ENCODE measurements around the gene COG2. TPM values are rescaled to one million over a fixed set of nuclear protein-coding genes. Genes with fewer than 3 reads are reported as not detected.

Gene COG2
- polyA plus RNA-seq, 1 donor = 21.2 TPM

DNA sequence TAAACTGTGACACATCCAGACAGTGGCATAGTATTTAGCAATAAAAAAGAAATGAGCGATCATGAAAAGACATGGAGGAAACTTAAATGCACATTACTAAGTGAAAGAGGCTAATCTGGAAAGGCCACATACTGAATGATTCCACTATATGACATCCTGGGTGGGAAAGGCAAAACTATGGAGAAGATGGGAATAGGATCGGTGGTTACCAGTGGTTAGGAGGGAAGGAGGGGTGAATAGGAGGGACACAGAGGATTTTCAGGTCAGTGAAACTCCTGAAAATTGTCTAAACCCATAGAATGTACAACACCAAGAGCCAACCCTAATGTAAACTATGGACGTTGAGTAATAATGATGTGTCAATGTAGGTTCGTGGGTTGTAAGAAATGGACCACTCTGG, 57.9 kb downstream of the COG2 start:
- DNase-seq (ENCODE audit: low read depth) = no peak

DNA sequence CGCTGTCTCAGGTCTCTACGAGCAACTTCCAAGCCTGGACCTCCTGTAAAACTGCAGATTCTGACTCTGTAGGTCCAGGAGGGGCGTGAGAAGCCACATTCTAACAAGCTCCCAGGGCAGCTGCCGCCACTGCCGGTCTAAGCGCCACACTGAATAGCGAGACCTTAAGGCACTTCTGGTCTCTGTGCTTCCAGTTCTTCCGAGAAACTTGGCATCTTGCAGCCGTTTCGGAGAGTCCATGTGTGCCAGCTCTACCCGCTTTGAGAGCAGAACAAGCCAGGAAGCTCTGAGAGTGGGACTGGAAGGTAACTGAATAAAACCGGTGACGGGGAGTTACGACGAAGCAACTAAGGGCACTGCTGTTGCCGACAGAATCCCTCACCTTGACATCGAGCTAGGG, 59.2 kb downstream of the COG2 start:
- DNase-seq (ENCODE audit: low read depth) = no peak

DNA sequence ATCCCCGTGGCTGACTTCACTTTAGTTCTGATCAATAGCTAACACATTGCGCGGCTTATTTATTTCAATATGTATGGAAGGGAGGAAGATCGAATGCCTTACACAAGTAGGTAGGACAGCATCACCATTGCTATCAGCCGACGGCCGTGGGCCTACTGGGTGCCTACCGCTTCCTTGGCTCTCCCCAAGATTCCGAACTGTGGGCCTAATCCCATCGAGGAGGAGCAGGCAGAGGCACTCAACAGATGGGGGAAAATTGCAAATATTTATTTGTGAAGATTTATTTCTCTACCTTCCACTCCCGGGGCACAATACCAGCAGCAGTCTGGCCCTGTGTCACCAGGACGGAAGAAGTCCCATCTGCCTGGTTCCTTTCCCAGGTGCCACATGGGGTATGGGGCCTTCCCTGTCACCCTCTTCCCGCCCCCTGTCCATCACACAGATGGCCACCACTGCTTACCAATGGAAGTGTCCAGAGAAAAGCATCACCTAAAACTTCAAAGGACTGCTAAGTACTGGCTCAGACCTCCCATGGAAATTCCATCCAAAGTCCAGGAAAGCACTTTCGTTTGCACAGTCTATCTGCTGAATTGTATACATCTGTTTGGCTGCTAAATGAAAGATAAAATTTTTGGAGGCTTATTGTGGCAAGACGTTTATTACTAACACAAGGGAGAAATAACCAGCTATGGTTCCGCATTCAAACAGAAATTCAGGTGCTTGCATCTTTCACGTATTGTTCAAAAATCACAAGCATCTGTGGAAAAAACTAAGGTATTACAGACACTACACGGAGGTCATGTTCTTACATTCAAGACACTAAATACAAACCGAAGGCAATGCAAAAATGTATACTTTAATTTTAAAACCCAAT, 59.9 kb downstream of the COG2 start:
- no peak for DNase-seq (ENCODE audit: low read depth)

DNA sequence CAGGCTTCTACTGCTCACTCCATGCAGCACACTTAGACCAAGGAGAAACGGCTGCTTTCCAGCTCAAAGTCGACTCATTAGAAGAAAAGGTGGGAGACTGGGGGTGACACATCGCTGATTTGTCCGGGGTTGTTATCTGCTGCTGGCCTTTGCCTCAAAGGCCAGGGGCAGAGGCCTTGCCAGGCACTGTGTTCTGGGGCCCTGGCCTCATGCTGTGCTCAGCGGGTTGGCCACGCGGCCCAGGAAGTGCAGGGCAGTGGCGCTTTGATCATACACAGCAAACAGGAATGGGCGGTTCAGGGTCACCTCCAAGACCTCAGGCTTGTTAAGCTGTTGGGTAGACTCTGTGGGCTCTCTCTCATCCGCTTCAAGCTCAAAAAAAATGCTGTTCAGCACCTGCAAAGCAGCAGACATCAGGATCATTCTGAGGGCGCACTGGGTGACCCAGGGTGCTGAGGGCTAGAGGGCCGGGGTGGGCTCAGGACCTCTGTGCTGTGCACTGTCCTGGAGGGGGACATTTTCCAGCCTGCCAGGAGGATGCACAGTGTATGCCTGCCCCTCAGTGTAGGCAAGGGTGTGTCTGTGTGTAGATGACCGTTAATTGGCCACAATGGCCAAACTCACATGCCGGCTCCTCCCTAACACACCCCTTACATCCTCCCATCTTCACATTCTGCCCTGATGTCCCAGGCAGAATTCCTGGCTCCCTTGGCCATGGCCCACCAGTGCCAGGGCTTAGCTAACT, 60.8 kb downstream of the COG2 start:
- DNase-seq (ENCODE audit: low read depth) = no peak

DNA sequence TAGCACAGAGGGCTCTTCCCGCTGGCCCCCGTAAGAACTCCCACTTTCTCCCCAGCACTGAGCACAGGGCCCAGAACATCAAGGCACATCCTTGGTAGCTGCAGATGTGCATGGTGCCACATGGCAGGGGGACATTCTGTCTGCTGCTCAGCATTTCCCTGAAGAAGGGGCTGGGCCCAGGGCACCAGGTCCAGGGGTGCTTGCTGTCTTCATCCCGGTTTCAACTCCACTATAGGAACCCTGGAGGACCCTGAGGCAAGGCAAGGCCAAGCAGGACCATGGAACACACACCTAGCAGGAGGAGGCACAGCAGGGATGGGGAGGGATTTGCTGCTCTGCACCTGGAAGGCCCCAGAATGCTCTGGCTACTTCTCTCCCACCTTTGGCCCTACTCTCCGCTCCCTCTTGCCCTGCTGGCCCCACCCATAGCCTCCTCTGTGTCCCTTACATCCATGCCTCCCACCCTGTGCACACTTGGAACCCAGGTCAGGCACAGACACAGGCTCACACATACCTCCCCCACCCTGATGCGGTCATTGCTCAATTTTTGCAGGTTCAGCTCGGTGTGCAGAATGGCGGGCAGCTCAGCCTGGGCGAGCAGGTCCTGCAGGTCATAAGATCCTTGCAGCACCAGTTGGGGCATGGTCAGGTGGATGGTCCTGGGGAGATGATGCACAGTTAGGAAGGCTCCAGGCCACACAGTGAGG, 61.6 kb downstream of the COG2 start:
- DNase-seq (ENCODE audit: low read depth) = no peak

DNA sequence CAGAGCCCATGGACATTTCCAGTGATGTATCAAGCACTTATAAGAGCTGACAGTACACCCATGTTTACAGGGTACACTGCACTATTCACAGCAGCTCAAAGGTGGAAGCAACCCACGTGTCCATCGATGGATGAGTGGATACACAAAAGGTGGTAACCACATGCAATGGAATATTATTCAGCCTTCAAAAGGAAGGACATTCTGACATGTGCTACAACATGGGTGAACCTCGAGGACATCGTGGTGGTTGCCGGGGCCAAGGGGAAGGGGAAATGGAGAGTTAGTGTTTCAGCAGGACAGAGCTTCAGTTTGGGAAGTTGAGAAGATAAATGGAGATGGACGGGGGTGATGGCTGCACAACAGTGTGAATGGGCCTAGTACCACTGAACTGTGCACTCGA, 62.5 kb downstream of the COG2 start:
- DNase-seq (ENCODE audit: low read depth) = no peak

DNA sequence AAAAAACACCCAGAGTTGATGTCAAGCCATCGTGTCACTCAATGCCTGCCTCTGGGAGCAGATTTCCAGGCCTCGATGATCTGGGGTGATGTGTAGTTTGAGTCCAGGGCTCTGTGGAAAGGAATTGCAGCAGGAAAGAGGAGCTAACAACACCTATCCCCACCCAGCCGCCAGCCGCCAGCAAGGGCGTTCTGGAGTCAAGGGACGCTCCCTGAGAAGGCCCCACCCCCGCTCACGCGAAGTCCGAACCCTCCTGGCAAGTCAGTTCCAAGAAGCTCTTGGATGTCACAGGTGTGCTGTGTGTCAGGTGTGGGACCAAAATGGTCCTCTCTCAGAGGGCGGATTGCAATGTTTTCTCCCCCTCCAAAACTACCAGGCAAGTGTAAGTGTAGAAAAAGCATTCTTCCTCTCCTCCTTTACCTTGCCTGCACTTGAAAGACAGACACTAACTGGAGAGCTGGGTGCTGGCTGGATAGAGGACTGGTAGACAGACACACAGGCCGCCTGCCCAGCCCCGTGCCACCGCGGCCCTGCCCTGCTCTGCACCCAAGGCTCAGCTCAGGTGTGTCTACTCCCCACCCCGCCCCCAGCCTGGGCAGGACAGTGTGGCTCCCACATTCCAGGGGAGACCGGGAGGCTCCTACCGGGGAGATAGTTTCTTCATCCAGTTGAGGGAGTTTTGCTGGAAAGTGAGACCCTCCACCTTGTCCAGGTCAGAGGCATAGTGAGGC, 63.2 kb downstream of the COG2 start:
- no peak for DNase-seq (ENCODE audit: low read depth)

DNA sequence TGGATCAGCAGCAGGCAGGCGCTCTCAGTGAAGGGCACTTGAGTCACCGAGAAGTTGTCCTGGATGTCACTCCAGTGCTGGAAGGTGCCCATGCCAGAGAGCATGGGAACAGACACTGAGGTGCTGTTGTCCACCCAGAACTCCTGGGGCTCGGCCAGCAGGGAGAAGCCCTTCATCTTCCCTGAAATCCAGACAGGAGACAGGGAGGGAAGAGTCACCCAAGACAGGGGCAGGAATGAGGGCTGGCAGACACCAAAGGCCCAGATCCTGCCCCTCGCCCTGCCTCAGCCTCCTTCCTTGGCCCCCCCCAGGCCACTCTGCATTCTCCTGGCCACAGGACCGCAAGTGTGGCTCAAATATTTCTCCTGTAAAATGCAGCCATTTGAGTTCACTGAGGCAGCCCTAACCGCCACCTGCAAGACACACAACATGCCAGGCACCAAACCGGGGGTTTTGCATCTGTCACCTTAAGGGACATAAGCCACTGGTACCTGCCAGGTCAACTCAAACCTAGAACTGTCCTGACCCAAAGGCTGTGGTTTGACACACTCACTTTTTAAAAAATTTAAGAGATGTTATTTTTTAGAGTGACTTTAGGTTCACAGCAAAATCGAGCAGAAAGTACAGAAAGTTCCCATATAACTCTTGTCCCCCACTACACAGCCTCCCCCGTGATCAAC, 63.9 kb downstream of the COG2 start:
- DNase-seq (ENCODE audit: low read depth) = no peak

DNA sequence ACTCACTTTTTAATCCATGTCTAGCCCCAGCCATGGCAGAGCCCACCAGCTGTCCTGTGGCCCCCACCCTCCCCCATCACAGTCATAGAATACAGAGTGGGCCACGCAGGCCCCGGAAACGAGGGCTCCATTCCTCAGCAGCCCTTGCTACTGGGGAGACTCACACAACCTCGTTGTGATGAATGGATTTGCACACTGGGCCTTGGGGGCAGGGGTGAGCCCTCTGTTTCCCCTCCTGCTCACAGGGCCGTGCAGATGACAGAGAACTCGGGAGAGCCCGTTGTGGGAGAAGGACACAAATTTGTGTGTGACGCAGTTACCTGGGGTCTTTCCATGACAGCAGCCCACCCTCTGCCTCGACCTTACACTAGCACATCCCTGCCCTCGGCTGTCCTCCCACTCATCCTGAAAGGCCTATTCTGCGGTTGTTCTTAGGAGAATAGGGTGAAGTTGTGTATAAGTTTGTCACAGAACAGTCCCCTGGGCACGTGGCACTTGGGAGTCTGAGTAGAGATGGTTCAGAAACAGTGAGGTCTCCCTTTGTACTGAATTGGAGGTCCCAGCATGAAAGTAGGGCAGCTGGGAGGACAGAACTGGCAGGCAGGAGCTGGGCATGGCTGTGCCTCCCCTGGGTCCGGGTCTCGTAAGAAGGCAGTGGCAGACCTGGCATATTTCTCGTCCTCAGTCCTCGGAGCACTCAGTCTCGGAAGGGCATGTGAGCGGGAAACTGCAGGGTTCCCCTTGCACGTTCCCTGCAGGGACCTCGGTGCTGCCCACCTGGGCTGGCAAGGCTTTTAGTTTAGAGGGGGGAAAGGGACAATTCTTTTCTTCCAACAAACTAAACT, 64.8 kb downstream of the COG2 start:
- no peak for DNase-seq (ENCODE audit: low read depth)

DNA sequence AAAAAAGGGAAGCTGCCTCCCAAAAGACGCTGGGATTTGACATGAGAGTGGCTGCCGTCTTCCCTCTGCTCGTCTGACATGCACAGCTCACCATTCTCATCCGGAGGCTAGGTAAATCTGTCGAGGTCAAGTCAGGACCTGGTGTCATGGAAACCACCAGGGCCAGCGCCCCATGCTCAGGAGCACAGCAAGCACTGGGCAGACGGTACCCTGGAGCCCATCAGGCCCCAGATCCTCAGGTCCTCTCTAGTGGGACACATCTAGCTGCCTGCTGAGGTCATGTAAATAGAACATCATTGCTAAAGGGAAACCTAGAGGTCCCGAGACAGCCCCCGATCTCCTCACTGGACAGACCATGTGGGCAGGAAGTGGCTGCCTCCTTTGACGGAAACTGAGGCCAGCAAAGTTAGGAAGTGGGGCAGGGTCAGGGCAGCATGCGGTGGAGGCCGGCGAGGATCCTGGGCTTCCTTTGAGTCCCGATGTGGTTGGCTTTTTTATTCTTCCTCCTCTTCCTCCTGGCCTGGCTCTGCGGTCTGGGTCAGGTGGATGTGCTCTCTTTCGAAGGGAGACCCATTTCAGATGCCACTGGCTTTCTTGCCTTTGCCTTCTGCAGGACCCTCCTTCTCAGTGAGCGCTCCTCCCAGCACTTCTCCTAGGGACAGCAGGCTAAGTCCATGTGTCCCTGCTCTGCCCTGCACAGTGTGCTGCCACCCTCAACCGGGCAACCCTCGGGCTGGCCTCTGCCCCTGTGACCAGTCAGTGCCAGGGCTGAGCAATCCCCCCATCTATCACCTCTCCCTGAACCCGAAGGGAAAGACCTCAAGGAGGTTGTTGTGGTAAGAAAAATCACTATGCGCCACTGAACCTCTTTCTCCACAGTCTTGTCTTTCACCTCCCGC, 65.7 kb downstream of the COG2 start:
- DNase-seq (ENCODE audit: low read depth) = no peak

DNA sequence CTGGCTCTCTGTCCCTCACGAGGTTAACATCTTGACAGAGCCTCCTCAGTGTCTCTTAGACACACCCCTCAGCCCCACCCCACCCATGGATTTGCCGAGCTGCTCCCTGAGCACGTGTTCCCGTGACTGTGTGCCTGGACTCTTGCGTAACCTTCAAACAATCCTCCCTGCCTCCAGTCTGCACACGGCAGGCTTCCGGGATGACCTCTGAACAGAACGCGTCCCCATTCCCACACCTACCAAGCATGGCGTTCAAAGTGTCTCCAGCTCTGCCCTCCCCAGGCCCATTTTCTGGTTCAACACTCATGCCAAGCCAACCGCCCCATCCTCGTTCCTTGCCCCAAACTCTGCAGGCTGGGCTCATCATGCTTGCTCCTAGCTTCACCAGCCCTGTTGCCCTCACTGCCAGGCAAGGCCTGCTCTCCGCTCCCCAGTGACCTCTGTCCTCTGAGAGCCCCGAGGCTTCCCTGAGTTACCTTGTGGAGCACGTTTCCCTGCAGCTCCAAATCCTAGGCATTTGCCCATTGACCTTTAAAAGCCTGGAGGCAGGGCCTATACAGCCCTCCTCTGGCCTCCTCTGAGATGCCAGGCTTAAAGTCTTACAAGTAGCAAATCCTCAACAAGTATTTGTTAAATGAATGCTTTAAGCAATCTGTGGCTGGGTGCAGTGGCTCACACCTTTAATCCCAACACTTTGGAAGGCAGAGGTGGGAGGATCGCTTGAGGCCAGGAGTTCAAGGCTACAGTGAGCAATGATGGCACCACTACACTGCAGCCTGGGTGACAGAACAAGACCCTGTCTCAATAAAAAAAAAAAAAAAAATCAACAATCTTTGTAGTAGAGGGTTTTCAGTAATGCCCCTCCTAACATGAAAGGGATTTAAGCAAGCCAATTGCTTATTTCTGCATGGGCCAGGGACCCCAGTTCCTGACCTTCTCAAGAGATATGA, 66.6 kb downstream of the COG2 start:
- no peak for DNase-seq (ENCODE audit: low read depth)

DNA sequence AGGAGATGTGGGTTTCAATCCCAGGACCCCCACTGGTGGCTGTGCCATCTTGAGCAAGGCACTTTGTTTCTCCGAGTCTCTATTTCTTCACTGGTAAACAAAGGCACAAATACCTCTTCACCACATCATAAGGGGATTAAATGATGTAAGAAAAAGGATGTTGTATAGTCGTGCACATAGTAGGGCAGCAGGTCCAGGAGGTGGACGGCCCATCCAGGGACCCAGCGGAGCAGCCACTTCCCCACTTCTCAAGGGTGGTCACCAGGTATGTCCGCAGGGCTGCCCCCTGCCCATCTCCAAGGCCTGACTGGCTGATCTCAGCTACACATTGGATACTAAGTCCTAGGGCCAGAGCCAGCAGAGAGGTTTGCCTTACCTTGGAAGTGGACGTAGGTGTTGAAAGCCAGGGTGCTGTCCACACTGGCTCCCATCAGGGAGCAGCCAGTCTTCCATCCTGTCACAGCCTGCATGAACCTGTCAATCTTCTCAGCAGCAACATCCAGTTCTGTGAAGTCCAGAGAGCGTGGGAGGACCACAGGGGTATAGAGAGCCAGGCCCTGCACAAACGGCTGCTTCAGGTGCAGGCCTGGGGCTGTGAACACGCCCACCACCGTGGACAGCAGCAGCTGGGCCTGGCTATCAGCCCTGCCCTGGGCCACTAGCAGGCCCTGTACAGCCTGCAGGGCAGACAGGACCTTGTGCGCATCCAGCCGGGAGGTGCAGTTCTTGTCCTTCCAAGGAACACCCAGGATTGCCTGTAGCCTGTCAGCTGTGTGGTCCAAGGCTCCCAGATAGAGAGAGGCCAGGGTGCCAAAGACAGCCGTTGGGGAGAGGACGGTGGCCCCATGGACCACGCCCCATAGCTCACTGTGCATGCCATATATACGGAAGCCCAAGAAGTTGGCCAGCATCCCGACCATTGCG, 67.6 kb downstream of the COG2 start:
- DNase-seq (ENCODE audit: low read depth) = no peak

DNA sequence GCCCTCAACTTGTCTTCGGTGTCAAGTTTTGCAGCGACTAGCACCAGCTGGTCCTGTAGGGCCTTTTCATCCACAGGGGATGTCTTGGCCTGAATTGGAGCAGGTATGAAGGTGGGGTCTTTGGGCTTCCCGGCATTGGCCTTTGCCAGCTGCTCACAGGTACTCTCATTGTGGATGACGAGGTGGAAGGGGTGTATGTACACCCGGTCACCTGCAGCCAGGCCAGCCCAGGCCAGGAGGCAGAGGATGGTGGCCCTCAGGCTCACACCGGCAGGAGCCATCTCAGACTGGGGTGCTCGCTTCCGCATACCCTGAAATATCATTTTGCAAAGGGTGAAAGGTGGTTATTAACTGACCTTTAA, 68.2 kb downstream of the COG2 start:
- no peak for DNase-seq (ENCODE audit: low read depth)

DNA sequence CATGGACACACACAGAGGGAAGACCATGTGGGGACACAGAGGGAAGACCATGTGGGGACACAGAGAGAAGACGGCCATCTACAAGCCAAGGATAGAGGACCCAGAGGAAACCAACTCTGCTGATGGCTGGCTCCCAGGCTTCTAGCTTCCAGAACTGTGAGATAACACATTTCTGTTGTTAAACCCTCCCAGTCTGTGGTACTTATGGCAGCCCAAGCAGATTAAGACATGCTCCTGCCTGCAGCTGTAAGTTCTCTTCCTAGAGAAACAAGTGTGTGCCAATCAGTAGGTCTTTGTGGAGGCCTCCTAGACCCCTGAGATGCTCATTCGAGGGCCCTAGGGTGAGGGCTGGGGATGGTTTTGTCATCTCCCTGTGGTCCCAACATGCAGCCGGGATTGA, 69.0 kb downstream of the COG2 start:
- DNase-seq (ENCODE audit: low read depth) = no peak

DNA sequence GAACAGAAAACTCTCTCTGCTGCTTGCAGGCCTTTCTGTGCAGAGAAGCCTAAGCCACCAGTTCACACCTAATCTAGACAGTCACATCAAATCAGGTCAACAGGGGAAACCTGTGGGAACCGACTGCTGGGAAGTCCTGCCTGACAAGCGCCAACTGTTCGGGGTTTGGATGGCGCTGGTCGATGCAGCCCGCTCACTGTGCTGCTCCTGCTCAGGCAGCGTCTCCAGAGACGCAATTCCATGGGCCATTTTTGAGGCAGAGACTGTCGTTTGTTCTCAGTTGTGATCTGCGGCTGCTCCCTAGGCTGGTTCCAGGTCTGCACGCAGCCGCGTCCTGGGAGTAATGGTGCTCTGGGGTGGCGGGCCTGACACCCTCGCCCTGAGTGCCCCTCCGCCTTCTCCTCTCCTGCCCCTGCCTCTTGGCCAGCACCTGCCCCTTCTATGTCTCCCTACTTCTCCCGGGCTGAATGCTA, 70.2 kb downstream of the COG2 start:
- DNase-seq (ENCODE audit: low read depth) = no peak

DNA sequence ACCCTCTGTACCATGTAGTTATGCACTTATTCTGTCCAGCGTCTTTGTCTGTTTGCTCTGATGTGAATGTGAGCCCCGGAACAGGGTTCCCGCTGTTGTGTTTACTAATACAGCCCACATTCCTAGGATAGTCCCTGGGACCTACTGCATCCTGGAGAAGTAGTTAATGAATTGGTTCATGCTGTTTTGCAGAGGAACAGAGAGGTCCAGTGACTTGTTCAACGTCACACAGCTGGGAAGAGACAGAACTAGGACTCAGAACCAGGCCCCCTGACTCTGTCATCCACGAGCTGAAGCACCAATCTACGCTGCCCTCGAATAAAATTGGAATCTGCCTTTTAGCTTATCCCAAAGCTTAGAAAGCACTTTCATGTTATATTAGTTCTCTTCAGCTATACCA, 70.9 kb downstream of the COG2 start:
- DNase-seq (ENCODE audit: low read depth) = no peak

DNA sequence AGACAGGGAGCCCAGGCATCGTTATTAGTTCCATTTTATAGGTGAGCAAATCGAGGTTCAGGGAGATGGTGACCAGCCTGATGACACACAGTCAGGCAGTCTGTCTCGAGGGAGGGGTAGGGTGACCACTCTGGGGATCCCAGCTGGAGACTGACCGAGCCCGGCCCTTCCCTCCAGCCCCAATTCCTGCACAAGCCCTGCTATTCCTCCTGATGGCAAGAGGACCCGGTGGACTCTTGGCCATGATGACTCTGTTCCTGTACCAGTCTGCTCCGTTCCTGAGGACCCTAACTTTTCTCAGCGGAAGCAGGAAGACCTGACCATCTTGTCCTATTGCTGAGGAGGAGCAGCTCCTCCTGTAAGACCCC, 71.2 kb downstream of the COG2 start:
- DNase-seq (ENCODE audit: low read depth) = no peak

Measured in forelimb muscle (tissue), 1 donor.